Measurements from ENCODE around the gene EYA4.

The EYA4 gene

GRCh38 chr6:133555685-133556084, 314.5 kb downstream of the EYA4 start:
- H3K27me3 ChIP-seq (ENCODE audit: control insufficient read depth in 1 of 2, insufficient read depth in 2 of 2, low read length in 2 of 2) = no peaks in the 10 kb centered on the region
- no peak overlapping the region for H3K27ac ChIP-seq (ENCODE audit: low read depth, low read length)
- no peak overlapping the region for H3K9ac ChIP-seq (ENCODE audit: low read length)
- peaks cover 4% of the 10 kb centered on the region for H3K9me3 ChIP-seq (ENCODE audit: low read length)
- H3K4me1 ChIP-seq (ENCODE audit: insufficient read depth, low read length) = peaks cover 13% of the 10 kb centered on the region
- no peak overlapping the region for H3K4me3 ChIP-seq (ENCODE audit: low read depth in 1 of 2, low read length in 2 of 2)
- no peaks in the 10 kb centered on the region for H3K36me3 ChIP-seq (ENCODE audit: insufficient read depth, low read length)

- Histone ChIP-seq H3K9ac (ENCODE audit: low read length) (no peak overlapping the region), H3K27me3 (ENCODE audit: control insufficient read depth in 1 of 2, insufficient read depth in 2 of 2, low read length in 2 of 2) (no peaks in the 10 kb centered on the region), H3K36me3 (ENCODE audit: insufficient read depth, low read length) (no peaks in the 10 kb centered on the region), H3K4me3 (ENCODE audit: low read depth in 1 of 2, low read length in 2 of 2) (no peak overlapping the region), H3K9me3 (ENCODE audit: low read length) (peaks cover 4% of the 10 kb centered on the region), H3K4me1 (ENCODE audit: insufficient read depth, low read length) (no peaks in the 10 kb centered on the region), H3K27ac (ENCODE audit: low read depth, low read length) (no peak overlapping the region)
Measured at GRCh38 chr6:133559926-133560325, 318.8 kb downstream of the EYA4 start.

GRCh38 chr6:133567636-133568035, 326.5 kb downstream of the EYA4 start:
- no peak overlapping the region for H3K27ac ChIP-seq (ENCODE audit: low read depth, low read length)
- no peaks in the 10 kb centered on the region for H3K9me3 ChIP-seq (ENCODE audit: low read length)
- no peaks in the 10 kb centered on the region for H3K4me1 ChIP-seq (ENCODE audit: insufficient read depth, low read length)
- no peaks in the 10 kb centered on the region for H3K27me3 ChIP-seq (ENCODE audit: control insufficient read depth in 1 of 2, insufficient read depth in 2 of 2, low read length in 2 of 2)
- H3K36me3 ChIP-seq (ENCODE audit: insufficient read depth, low read length) = no peaks in the 10 kb centered on the region
- H3K9ac ChIP-seq (ENCODE audit: low read length) = no peak overlapping the region
- H3K4me3 ChIP-seq (ENCODE audit: low read depth in 1 of 2, low read length in 2 of 2) = no peak overlapping the region

GRCh38 chr6:133568970-133569889, 328.1 kb downstream of the EYA4 start:
- peak overlapping the region; percentile 28 for H3K9ac ChIP-seq (ENCODE audit: low read length)
- H3K36me3 ChIP-seq (ENCODE audit: insufficient read depth, low read length) = no peaks in the 10 kb centered on the region
- H3K4me3 ChIP-seq (ENCODE audit: low read depth in 1 of 2, low read length in 2 of 2) = peak overlapping the region in 1 of 2 donors; percentile 36
- no peaks in the 10 kb centered on the region for H3K27me3 ChIP-seq (ENCODE audit: control insufficient read depth in 1 of 2, insufficient read depth in 2 of 2, low read length in 2 of 2)
- no peaks in the 10 kb centered on the region for H3K4me1 ChIP-seq (ENCODE audit: insufficient read depth, low read length)
- no peak overlapping the region for H3K27ac ChIP-seq (ENCODE audit: low read depth, low read length)
- H3K9me3 ChIP-seq (ENCODE audit: low read length) = no peaks in the 10 kb centered on the region

GRCh38 chr6:133571681-133572080, 330.5 kb downstream of the EYA4 start:
- Histone ChIP-seq H3K27ac (ENCODE audit: low read depth, low read length) (no peak overlapping the region), H3K9me3 (ENCODE audit: low read length) (no peaks in the 10 kb centered on the region), H3K36me3 (ENCODE audit: insufficient read depth, low read length) (no peaks in the 10 kb centered on the region), H3K4me3 (ENCODE audit: low read depth in 1 of 2, low read length in 2 of 2) (no peak overlapping the region), H3K9ac (ENCODE audit: low read length) (no peak overlapping the region), H3K27me3 (ENCODE audit: control insufficient read depth in 1 of 2, insufficient read depth in 2 of 2, low read length in 2 of 2) (no peaks in the 10 kb centered on the region), H3K4me1 (ENCODE audit: insufficient read depth, low read length) (no peaks in the 10 kb centered on the region)

GRCh38 chr6:133577851-133578250, 336.7 kb downstream of the EYA4 start:
- no peak overlapping the region for H3K27ac ChIP-seq (ENCODE audit: low read depth, low read length)
- no peaks in the 10 kb centered on the region for H3K27me3 ChIP-seq (ENCODE audit: control insufficient read depth in 1 of 2, insufficient read depth in 2 of 2, low read length in 2 of 2)
- no peak overlapping the region for H3K4me3 ChIP-seq (ENCODE audit: low read depth in 1 of 2, low read length in 2 of 2)
- no peaks in the 10 kb centered on the region for H3K4me1 ChIP-seq (ENCODE audit: insufficient read depth, low read length)
- no peak overlapping the region for H3K9ac ChIP-seq (ENCODE audit: low read length)
- H3K36me3 ChIP-seq (ENCODE audit: insufficient read depth, low read length) = no peaks in the 10 kb centered on the region
- no peaks in the 10 kb centered on the region for H3K9me3 ChIP-seq (ENCODE audit: low read length)

All from muscle layer of colon (tissue), 2 donors.